HepG2 (cell line): Measurements from ENCODE around the gene XPR1. TPM values are rescaled to one million over a fixed set of nuclear protein-coding genes. Genes with fewer than 3 reads are reported as not detected.

ENCODE experiments used
- ATAC-seq: fragments of 200-7000 bp; cut with Tn5 transposase; 3 replicates; pipeline ENCODE4 v1.9.1; 2020; ENCODE audit warnings: mild to moderate bottlenecking, moderate library complexity
- BruUV-seq: library from RNA; stranded (reverse); fragments of 400-500 nt; replicated peaks from 2 replicates; lab custom pipeline; 2021; lab: Mats Ljungman, UMichigan
- CTCF ChIA-PET: fragments of 300-600 bp; formaldehyde crosslinking; extraction: SDS; loops from one replicate; lab custom pipeline; 2021; ENCODE audit warnings: low total read pairs, inconsistent platforms, low intra/inter-chr PET ratio; lab: Yijun Ruan, JAX
- POLR2A ChIA-PET: fragments of 350-600 bp; sonication (Branson Sonifier 250); formaldehyde crosslinking; loops from one replicate; lab custom pipeline; 2020; ENCODE audit warnings: antibody characterized with exemption, inconsistent platforms; lab: Yijun Ruan, JAX
- DNase-seq: peaks from one replicate; pipeline ENCODE4 v3.0.0-alpha.2; 2015; ENCODE audit warnings: low spot score
- FAIRE-seq: peaks from 3 replicates; lab custom pipeline; 2011; peaks lifted over from hg19 to GRCh38; lab: Jason Lieb, UNC
- H2AFZ ChIP-seq: one replicate; pipeline ENCODE4 v1.6.1; 2011; ENCODE audit warnings: low read length, inconsistent platforms
- H3K27ac ChIP-seq: fragments of 300-600 bp; 3 replicates; pipeline ENCODE4 v1.8.0; 2011; ENCODE audit warnings: mixed run types, mild to moderate bottlenecking, mixed read lengths, low read length, inconsistent platforms; ENCODE audit not compliant: insufficient read depth; ENCODE audit errors: extremely low read length
- H3K27me3 ChIP-seq, 2 experiments: fragments of 200-600 bp in 1 of 2; 2 replicates in 1 of 2; 3 replicates in 1 of 2; pipeline versions ENCODE4 v1.6.0 to v1.8.0; 2011; ENCODE audit warnings: low read length in 2 of 2, mild to moderate bottlenecking in 2 of 2, moderate library complexity in 2 of 2, inconsistent platforms in 1 of 2; ENCODE audit not compliant: insufficient read depth in 2 of 2, control insufficient read depth in 1 of 2
- H3K36me3 ChIP-seq, 2 experiments: fragments of 200-600 bp in 1 of 2; replicated peaks in 1 of 2; 2 replicates in 1 of 2; 3 replicates in 1 of 2; pipeline versions ENCODE4 v1.5.1 to v1.8.0; 2011; ENCODE audit warnings: low read length in 2 of 2, inconsistent platforms in 1 of 2; ENCODE audit not compliant: insufficient read depth in 2 of 2, control insufficient read depth in 1 of 2
- H3K4me1 ChIP-seq: 2 replicates; pipeline ENCODE4 v1.5.1; 2012; ENCODE audit warnings: low read length, inconsistent platforms; ENCODE audit not compliant: insufficient read depth
- H3K4me2 ChIP-seq: 2 replicates; pipeline ENCODE4 v1.6.0; 2011; ENCODE audit warnings: low read depth, low read length, inconsistent platforms
- H3K4me3 ChIP-seq, 3 experiments: fragments of 200-600 bp in 1 of 3; sonication (generic), shearing (Covaris generic) in 1 of 3; replicated peaks in 1 of 3; 2 replicates each; pipeline ENCODE4 v1.5.1; 2011 to 2016; ENCODE audit warnings: low read length in 3 of 3, inconsistent platforms in 2 of 3, low read depth in 2 of 3, mild to moderate bottlenecking in 2 of 3, control low read depth in 1 of 3, mixed read lengths in 1 of 3; ENCODE audit not compliant: insufficient read depth in 1 of 3
- H3K79me2 ChIP-seq: one replicate; pipeline ENCODE4 v1.6.1; 2011; ENCODE audit warnings: low read length, inconsistent platforms; ENCODE audit not compliant: insufficient read depth
- H3K9ac ChIP-seq: 2 replicates; pipeline ENCODE4 v1.6.0; 2011; ENCODE audit warnings: mild to moderate bottlenecking, low read depth, low read length, inconsistent platforms; ENCODE audit not compliant: insufficient read depth
- H3K9me3 ChIP-seq: 2 replicates; pipeline ENCODE4 v1.5.1; 2012; ENCODE audit warnings: mild to moderate bottlenecking, low read length
- H4K20me1 ChIP-seq: 2 replicates; pipeline ENCODE4 v1.6.0; 2011; ENCODE audit warnings: inconsistent platforms, mild to moderate bottlenecking, low read length, moderate library complexity; ENCODE audit not compliant: insufficient read depth
- ARNT2 ChIP-seq: sonication (generic); formaldehyde crosslinking; IDR thresholded peaks from 2 replicates; pipeline ENCODE4 v1.8.0; 2022; ENCODE audit warnings: mild to moderate bottlenecking, low read depth, missing genetic modification reagents, moderate library complexity
- ATRX ChIP-seq: sonication (generic); formaldehyde crosslinking; IDR thresholded peaks from 2 replicates; pipeline ENCODE4 v1.4.0; 2020; ENCODE audit warnings: missing genetic modification reagents, borderline replicate concordance
- CEBPB ChIP-seq: IDR thresholded peaks from 2 replicates; pipeline ENCODE4 v1.6.1; 2011; ENCODE audit warnings: low read depth, low read length, improper control_type of control experiment, borderline replicate concordance
- HES4 ChIP-seq: sonication (generic); formaldehyde crosslinking; IDR thresholded peaks from 2 replicates; pipeline ENCODE4 v1.9.0; 2021; ENCODE audit warnings: mild to moderate bottlenecking, missing genetic modification reagents, borderline replicate concordance
- NFRKB ChIP-seq: fragments of 450-650 bp; IDR thresholded peaks from 2 replicates; pipeline ENCODE4 v1.6.1; 2017
- PITX1 ChIP-seq: sonication (generic); formaldehyde crosslinking; IDR thresholded peaks from 2 replicates; pipeline ENCODE4 v1.5.1; 2020; ENCODE audit warnings: mild to moderate bottlenecking, missing genetic modification reagents
- RARG ChIP-seq: sonication (generic); formaldehyde crosslinking; IDR thresholded peaks from 2 replicates; pipeline ENCODE4 v1.4.0; 2020; ENCODE audit warnings: low read depth, mild to moderate bottlenecking, missing genetic modification reagents
- RXRA ChIP-seq: sonication (generic); formaldehyde crosslinking; IDR thresholded peaks from 2 replicates; pipeline ENCODE4 v1.5.1; 2020; ENCODE audit warnings: missing genetic modification reagents
- SMAD9 ChIP-seq: sonication (generic); formaldehyde crosslinking; IDR thresholded peaks from 2 replicates; pipeline ENCODE4 v1.5.1; 2020; ENCODE audit warnings: mild to moderate bottlenecking, missing genetic modification reagents
- SMC3 ChIP-seq: IDR thresholded peaks from 2 replicates; pipeline ENCODE4 v1.6.1; 2011; ENCODE audit warnings: low read length, improper control_type of control experiment
- TCF7L2 ChIP-seq: IDR thresholded peaks from 2 replicates; pipeline ENCODE4 v1.6.1; 2011; ENCODE audit warnings: mild to moderate bottlenecking, low read depth, low read length, moderate library complexity
- XRCC5 ChIP-seq: fragments of 200-400 bp; formaldehyde crosslinking; optimal IDR thresholded peaks from 2 replicates; pipeline ENCODE3; 2017; ENCODE audit warnings: mild to moderate bottlenecking, low read length
- ZNF101 ChIP-seq: sonication (generic); formaldehyde crosslinking; IDR thresholded peaks from 2 replicates; pipeline ENCODE4 v1.4.0; 2020; ENCODE audit warnings: mild to moderate bottlenecking, low read depth, missing genetic modification reagents, borderline replicate concordance
- ZNF331 ChIP-seq: sonication (generic); formaldehyde crosslinking; IDR thresholded peaks from 2 replicates; pipeline ENCODE4 v1.4.0; 2020; ENCODE audit warnings: missing genetic modification reagents
- ZNF501 ChIP-seq: sonication (generic); formaldehyde crosslinking; IDR thresholded peaks from 2 replicates; pipeline ENCODE4 v1.5.1; 2020; ENCODE audit warnings: mild to moderate bottlenecking, moderate library complexity, missing genetic modification reagents
- ZNF567 ChIP-seq: sonication (generic); formaldehyde crosslinking; IDR thresholded peaks from 2 replicates; pipeline ENCODE4 v1.8.1; 2023; ENCODE audit warnings: mild to moderate bottlenecking, missing genetic modification reagents, borderline replicate concordance
- ZZZ3 ChIP-seq: sonication (generic); formaldehyde crosslinking; IDR thresholded peaks from 2 replicates; pipeline ENCODE4 v1.4.0; 2020; ENCODE audit warnings: missing genetic modification reagents, mild to moderate bottlenecking, borderline replicate concordance
- WGBS: methylation state at CpG from one replicate; pipeline ENCODE4 v1.1.6; 2017; ENCODE audit warnings: low lambda C conversion rate; 5-methylcytosine and 5-hydroxymethylcytosine counted together
- in situ Hi-C: cut with HindIII; loops from 2 replicates; pipeline ENCODE4 v1.10.0; 2017; ENCODE audit warnings: low pct_unique_long_range_greater_than_20kb; ENCODE audit not compliant: extremely low pct_ligation_motif_present
- intact Hi-C: fragments of 100-400 bp; cut with micrococcal nuclease; formaldehyde crosslinking; loops from one replicate; pipeline ENCODE4 v1.10.0; 2022; ENCODE audit not compliant: unreplicated experiment
- polyA plus RNA-seq, 8 experiments: library from polyadenylated mRNA; depleted of rRNA in 3 of 8; stranded (reverse) in 7 of 8; unstranded in 1 of 8; fragments of >200 nt; fragmentation: Illumina TruSeq in 4 of 8; extraction: Trizol in 4 of 8; gene quantifications; 2 replicates each; pipeline versions ENCODE4 v1.2.1 to v1.2.3, GENCODE V29; 2011 to 2016; ENCODE audit warnings: low read depth in 4 of 8, missing spikeins in 1 of 8, mixed read lengths in 1 of 8; ENCODE audit not compliant: insufficient read depth in 1 of 8
- total RNA-seq, 5 experiments: library from RNA; depleted of rRNA; stranded (reverse); fragments of >200 nt; fragmentation: Illumina TruSeq; extraction: Trizol; gene quantifications; 2 replicates each; pipeline ENCODE4 v1.2.3, GENCODE V29; 2016; ENCODE audit warnings: low read depth in 1 of 5
- TF ChIP-seq, protein P1 (sequence below): sonication (generic); formaldehyde crosslinking; IDR thresholded peaks from 2 replicates; pipeline ENCODE4 v1.4.0; 2020; ENCODE audit warnings: mild to moderate bottlenecking, missing genetic modification reagents
- TF ChIP-seq, protein P2 (sequence below): sonication (generic); formaldehyde crosslinking; IDR thresholded peaks from 2 replicates; pipeline ENCODE4 v1.5.0; 2020; ENCODE audit warnings: mild to moderate bottlenecking, low read depth, missing genetic modification reagents, borderline replicate concordance

Gene XPR1
- total and polyA plus RNA-seq, 2 of the 13 experiments (the other 11 are each of a cell fraction or from before 2014, with no cell fraction given), result 22.3 to 23.6 TPM

DNA sequence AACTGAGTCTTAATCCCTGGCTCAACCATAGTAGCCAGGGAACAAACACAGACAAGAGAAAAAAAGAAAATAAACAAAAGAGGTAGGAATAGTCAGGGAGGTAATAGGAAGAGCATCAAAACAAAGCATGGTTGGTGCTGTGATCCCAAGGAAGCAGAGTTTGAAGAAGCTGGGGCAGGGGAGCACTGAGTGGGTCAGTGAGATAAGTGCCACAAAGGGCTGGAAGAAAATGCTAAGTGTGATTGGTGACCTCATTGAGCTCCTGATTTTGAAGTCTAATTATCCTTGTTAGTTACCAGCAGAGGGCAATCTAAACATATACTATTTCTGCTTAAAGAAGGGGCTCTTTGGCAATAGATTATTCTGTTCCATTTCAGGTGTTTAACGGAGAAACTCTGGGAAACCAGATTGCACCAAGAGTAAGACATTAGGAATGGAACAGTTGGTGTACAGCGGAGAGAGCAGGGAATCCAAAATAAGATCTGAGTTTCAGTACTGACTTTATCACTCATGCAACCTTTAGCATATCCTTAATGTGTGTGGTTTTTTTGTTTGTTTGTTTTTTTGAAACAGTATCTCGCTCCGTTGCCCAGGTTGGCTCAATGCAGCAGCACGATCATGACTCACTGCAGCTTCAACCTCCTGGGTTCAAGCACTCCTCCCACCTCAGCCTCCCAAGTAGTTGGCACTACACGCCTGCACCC lies 250.1 kb downstream of the XPR1 start:
- no peaks in the 10 kb centered on the region; a peak in 1 of 5 replicates for H3K27me3 ChIP-seq
- ChIA-PET POLR2A (interaction anchor here (0.8 to 1.3 kb wide), 2 partner anchors 44 to 207 kb away, joined by 3 read pairs; no protein-coding TSS in a partner anchor), CTCF (interaction anchor here (0.7 to 2.2 kb wide), 3 partner anchors 35 to 285 kb away, joined by 4 to 15 read pairs (median 12); no protein-coding TSS in a partner anchor)
- H3K4me1 ChIP-seq, result no peaks in the 10 kb centered on the region
- H3K9me3 ChIP-seq, result no peaks in the 10 kb centered on the region
- H4K20me1 ChIP-seq, result no peaks in the 10 kb centered on the region
- no TSS peak for BruUV-seq
- FAIRE-seq (peak; percentile 50), ATAC-seq (peak; percentile 54; the same call in 2 of the 3 replicates), DNase-seq (peak; percentile 25)
- H3K36me3 ChIP-seq, result peaks cover 1 to 8% of the 10 kb centered on the region in 2 experiments; a peak in 1 of 5 replicates
- H3K27ac ChIP-seq, result no peak overlapping the region
- no peak overlapping the region for H3K4me2 ChIP-seq
- H3K79me2 ChIP-seq, result no peaks in the 10 kb centered on the region
- 88% methylated on average over 6 of the region's 6 CpGs for WGBS
- H3K4me3 ChIP-seq, result no peak overlapping the region
- H2AFZ ChIP-seq, result no peak overlapping the region
- intact Hi-C loops (loop anchor here (1.0 to 10.0 kb wide), 4 partner anchors 153 to 284 kb away; partner anchors contain the start of gene MR1), in situ Hi-C loops (loop anchor here (10.0 kb wide), 1 partner anchor 263 kb away; no protein-coding TSS in a partner anchor)
- H3K9ac ChIP-seq, result no peak overlapping the region
- no peak for TF ChIP-seq ZZZ3
- no peak for TF ChIP-seq RXRA (CRISPR knock-in tag)
- no peak for TF ChIP-seq RARG (CRISPR knock-in tag)
- TF ChIP-seq ZNF101, result no peak
- no peak for TF ChIP-seq ZNF567 (CRISPR knock-in tag)
- no peak for TF ChIP-seq TCF7L2
- TF ChIP-seq, protein P1, sequence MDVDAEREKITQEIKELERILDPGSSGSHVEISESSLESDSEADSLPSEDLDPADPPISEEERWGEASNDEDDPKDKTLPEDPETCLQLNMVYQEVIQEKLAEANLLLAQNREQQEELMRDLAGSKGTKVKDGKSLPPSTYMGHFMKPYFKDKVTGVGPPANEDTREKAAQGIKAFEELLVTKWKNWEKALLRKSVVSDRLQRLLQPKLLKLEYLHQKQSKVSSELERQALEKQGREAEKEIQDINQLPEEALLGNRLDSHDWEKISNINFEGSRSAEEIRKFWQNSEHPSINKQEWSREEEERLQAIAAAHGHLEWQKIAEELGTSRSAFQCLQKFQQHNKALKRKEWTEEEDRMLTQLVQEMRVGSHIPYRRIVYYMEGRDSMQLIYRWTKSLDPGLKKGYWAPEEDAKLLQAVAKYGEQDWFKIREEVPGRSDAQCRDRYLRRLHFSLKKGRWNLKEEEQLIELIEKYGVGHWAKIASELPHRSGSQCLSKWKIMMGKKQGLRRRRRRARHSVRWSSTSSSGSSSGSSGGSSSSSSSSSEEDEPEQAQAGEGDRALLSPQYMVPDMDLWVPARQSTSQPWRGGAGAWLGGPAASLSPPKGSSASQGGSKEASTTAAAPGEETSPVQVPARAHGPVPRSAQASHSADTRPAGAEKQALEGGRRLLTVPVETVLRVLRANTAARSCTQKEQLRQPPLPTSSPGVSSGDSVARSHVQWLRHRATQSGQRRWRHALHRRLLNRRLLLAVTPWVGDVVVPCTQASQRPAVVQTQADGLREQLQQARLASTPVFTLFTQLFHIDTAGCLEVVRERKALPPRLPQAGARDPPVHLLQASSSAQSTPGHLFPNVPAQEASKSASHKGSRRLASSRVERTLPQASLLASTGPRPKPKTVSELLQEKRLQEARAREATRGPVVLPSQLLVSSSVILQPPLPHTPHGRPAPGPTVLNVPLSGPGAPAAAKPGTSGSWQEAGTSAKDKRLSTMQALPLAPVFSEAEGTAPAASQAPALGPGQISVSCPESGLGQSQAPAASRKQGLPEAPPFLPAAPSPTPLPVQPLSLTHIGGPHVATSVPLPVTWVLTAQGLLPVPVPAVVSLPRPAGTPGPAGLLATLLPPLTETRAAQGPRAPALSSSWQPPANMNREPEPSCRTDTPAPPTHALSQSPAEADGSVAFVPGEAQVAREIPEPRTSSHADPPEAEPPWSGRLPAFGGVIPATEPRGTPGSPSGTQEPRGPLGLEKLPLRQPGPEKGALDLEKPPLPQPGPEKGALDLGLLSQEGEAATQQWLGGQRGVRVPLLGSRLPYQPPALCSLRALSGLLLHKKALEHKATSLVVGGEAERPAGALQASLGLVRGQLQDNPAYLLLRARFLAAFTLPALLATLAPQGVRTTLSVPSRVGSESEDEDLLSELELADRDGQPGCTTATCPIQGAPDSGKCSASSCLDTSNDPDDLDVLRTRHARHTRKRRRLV (CRISPR knock-in tag), result no peak
- TF ChIP-seq, protein P2, sequence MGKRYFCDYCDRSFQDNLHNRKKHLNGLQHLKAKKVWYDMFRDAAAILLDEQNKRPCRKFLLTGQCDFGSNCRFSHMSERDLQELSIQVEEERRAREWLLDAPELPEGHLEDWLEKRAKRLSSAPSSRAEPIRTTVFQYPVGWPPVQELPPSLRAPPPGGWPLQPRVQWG, result no peak
- TF ChIP-seq CEBPB, result 0 out of 2 replicates have a peak, but pooled peaks have one; percentile 17
- TF ChIP-seq ATRX, result no peak
- no peak for TF ChIP-seq SMAD9 (CRISPR knock-in tag)
- TF ChIP-seq XRCC5, result no peak
- TF ChIP-seq SMC3, result peak; percentile 55
- no peak for TF ChIP-seq ZNF501 (CRISPR knock-in tag)
- no peak for TF ChIP-seq PITX1 (CRISPR knock-in tag)
- no peak for TF ChIP-seq ZNF331 (CRISPR knock-in tag)
- no peak for TF ChIP-seq ARNT2 (CRISPR knock-in tag)
- TF ChIP-seq HES4 (CRISPR knock-in tag), result no peak
- TF ChIP-seq NFRKB, result no peak
